GM19468 (cell line): Measurements from ENCODE around the gene ACER1.

Experiments used
- ATAC-seq: cut with Tn5 transposase; IDR thresholded peaks from one replicate; pipeline ENCODE4 v1.9.1; 2021; ENCODE audit warnings: mild to moderate bottlenecking, moderate library complexity, moderate number of reproducible peaks; ENCODE audit not compliant: unreplicated experiment; ENCODE audit errors: extremely low read depth

The ACER1 gene

DNA sequence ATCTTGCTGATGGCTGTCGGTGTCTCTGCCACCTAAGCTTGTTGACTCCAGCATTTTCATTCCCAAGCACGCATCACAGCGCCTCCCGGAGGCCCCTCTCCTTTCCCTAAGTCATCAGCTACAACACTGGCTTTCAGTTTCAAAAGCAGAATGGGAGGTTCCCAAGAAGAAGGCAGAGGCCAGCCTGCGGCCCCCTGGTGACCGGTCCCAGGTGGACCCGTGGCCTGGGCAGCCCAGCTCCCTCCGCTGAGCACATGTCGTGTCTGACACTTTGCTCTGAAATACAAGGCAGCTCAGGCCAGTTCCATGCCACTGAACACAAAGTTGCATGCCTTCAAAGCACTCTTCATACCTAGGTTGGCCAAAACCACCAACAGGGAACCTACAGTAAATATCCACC is 62.2 kb downstream of the ACER1 start:
- ATAC-seq = no peak

DNA sequence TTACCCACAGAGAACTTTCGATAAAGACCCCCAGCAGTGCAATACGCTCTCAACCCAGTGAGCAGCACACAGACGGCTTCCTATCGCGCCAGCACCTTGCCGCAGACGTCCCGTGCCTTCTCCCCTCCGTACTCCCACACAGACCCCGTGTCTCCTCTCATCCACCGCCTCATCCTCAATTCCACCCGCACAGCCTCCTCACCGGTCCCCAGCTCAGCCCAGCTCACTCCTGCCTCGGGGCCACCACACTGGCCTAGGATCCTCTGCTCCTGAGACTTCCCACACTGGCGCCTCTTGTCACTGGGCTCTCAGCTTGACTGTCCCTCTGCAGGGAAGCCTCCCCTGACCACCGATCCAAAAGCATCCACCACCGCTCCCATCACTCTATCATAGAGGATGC is 62.6 kb downstream of the ACER1 start:
- ATAC-seq = no peak

DNA sequence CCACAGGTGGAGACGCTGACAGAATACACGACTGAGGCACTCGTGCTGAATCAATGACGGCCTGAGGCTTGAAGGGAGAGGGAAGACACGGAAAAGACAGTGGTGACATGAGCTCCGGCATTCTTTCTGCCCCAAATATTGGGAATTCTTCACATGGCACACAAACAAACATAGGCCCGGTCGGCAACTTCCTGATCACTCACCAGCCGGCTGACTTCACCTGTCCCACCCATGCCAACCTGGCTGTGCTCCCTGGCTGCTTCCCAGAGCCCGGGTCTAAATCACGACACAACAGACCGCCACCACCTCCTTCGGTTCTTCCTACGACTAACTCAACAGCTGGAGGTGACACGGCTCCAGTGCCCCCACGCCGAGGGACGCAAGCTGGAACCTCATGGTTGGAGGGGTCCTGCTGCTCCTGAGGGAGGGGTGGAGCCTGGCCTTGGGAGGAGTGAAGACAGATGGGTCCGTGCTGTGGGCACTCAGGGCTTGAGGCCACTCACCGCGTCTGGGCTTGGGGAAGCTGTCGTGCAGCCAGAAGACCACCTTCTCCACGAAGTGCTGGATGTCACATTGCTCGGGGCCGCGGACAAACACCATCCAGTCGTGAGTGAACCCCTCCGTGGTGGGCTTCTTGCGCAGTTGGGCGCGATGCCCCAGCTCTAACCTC is 63.2 kb downstream of the ACER1 start:
- ATAC-seq = no peak

DNA sequence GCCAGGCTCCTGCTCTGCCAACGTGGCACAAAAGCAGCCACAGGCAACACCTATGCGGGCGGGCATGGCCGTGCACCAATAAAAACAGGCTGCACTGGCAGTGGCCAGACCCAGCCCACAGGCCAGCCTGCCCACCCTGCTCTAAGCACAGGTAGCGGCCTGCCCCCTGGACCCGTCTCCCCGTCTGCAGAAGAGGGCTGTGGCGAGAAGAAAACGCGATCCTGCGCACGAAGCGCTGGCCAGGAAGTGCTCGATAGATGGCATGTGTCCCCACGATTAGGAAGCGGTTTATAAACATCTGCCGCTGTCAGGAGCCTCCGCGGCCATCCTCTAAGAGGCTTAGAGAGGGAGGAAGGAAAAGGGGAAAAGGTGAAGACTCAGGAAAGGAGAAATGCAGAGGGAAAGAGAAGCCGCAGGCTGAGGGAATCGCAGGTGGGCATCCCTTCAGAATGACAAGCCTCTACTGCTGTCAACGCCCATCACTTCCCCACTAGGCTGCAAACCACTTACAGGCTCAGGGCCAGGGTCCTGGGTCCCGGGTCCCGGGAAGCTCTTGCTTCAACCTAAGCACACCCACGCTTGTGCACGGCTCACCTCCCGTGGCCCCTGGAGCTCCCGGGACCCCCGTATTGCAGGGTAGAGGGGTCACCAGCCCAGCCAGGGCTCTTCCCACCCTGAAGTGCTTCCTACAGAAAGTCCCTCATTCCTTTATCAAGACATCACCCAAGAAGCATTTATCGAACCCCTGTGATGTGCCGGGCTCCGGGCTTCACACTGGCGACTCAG is 64.1 kb downstream of the ACER1 start:
- ATAC-seq = no peak

DNA sequence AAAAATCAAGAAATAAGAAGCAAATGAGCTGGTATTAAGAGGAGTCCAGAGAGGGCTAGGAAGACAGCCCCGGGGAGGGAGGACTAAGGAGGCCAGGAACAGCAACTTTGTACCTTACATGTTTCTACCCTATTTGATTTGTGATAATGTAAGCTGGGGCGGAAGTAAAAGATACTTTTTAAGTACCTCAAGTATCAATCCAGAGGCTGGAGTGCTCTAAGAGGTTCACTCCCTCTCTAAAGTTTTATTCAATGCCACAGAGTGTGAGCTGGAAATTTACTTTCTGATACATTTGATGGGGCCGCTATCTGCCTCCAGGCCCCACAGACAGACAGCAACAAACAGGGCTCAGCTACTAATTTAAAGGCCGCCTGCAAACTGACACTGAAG is 65.0 kb downstream of the ACER1 start:
- ATAC-seq = no peak

DNA sequence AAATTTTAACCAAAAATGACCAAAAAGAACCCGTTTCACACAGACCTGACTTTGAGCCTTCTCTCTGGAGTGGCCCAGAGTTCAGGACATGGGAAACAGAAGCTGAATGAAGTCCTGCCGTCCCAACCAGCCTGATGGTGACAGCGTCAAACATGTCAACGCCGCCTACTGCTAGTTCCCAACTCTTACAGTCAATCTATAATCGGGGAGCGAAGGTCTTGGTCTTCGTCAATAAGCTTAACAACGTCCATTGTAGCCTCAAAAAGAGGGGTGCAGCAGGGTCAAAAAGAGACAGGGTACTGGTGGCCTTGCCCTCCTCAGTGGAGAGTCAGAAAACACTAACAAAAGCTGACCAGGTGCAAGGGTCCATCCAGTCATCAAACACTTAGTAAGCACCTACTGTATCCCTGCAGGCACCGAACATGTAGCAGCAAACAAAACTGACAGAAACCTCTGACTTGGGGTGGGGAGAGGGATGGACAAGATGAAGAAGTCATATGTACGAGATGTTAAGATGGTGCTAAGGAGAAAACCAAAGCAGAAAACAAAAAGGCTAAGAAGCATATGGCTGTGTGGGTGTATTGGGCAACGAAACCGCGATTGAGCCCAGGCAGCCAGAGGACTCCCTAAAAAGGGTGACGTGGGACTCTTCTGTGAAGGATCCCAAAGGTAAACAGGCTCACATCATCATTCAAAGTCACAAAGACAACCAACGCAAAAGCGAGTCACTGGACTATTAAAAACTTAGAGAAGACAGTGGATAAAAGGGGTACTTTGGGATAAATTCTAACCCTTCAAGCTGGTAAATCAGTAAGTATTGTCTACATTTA is 65.6 kb downstream of the ACER1 start:
- ATAC-seq = no peak

DNA sequence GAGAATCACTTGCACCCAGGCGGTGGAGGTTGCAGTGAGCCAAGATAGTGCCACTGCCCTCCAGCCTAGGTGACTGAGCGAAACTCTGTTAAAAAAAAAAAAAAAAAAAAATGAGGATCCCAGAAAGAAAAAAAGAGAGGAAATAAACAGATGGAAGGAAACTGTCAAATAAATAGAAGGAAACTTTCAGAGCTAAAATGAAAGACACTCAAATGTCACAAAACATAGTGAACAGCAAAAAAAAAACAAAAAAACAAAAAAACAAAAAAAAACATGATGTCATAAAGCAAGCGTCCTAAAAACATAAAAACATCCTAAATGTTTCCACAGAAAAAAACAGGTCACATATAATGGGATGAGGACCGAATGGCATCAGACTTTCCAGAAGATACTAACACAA is 68.6 kb downstream of the ACER1 start:
- no peak for ATAC-seq

DNA sequence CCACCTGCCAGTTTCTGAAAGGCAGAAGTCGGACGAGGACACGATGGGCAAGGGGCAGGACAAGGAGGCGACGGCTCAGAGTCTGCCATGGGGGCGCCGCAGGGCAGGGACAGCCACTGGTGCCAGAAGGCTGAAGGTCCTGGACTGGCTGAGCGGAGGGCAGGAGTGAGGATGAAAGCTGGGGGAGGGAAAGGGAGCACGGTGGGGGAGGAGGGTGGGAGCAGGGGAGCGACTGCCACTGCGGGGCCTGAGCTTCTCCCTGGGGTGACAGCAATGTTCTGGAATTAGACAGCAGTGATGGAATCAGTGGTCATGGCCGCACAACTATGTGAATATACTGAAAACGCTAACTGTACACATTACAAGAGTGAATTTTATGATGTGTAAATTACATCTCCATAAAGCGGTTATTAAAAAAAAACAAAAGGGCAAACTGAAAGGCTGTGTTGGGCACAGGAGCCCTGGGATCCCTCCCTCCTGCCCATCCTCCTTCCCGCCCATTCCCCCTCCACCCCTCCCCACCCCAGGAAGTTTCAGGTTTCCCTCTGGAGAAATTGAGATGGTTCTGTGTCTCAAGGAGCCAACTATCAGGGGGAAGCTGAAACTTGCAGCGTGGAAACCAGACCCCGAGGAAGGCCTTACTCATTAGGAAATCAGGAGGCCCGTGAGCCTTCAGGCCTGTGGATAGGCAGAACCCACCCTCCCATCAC is 69.5 kb downstream of the ACER1 start:
- ATAC-seq = no peak

DNA sequence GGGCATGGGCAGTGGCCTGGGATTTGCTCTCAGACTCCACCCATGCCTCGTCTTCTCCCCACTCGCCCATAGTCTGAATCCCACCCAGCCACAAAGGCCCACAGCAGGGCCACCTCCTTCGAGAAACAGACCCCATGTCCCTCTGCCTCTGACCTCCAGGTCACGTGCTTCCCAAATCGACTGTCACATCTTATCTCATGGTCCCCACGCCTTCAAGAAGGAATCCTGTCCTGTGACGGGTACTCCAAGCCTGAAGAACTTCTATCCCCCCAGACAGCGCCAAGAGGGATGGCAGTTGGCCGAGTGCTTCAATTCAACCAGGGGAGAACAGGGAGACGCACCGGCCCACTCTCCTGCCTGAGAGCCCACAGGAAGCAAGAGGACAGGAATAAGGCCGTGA is 70.1 kb downstream of the ACER1 start:
- no peak for ATAC-seq

DNA sequence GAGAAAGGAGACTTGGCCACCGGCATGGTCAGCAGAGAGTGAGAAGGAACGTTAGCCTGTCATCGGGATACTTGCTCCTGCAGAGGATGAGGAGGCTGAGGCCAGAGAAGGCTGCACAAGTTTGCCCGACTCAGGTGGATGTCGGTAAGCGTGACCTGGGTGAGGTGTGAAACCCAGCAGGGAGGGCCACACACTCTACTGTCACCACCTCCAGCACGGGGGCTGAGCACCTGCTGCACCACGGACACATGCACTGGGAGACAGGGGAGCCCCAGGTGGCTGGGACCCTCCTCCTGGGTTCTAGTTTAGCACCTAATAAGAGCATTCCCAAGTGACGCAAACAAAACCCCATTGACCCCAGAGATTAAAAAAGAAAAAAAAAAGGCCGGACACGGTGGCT is 70.9 kb downstream of the ACER1 start:
- ATAC-seq = no peak

DNA sequence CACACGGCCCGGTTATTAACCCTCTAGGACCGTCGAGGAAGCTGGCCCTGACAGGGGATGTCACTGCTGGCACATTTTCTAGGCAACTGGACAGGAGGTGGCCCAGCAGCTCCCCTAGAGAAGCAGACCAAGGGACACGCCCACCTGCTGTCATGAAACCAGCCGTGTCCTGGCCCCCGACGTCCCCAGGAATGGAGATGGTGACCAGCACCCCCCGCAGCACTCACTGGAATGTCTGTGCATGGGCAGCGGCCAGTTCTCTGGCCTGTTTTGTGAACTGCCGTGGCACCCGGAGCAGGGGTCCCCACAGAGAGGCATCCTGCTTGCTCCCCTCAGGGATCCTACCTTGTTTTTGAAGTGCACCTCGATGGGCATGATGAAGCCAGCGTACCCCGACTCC is 71.5 kb downstream of the ACER1 start:
- ATAC-seq = no peak

DNA sequence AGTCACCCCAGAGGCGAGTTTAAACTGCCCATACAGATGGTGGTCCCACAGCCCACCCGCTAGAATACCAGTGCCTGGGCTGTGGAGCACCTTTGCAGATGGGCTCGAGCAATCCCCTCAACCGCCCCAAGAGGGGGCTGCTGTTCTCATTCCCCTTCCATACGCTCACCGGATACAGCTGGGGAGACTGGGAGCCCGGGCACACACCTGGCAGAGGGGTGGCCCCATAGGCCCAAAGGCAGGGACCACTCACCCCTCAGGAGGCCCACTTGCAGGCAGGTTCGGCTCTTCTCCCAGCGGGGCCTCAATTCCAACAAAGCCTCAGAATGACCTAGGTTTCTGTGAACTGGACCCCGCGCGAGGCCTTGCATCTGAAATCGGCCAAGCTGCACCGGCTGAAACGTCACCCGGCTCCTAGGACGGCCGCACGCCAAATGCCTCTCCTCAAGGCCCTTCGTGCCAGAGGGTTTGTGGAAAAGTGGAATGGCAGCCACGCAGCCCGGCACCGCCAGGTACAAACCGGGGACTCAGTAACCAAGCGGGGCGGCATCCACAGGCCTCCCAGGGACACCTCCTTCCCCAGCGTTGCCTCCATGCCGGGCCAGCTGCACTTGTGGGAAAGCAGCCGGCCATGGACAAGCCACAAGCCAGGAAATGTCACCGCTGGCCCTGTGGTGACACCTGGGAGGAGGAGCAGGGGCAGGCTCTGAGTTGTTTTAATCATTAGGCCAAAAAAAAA is 72.3 kb downstream of the ACER1 start:
- no peak for ATAC-seq

DNA sequence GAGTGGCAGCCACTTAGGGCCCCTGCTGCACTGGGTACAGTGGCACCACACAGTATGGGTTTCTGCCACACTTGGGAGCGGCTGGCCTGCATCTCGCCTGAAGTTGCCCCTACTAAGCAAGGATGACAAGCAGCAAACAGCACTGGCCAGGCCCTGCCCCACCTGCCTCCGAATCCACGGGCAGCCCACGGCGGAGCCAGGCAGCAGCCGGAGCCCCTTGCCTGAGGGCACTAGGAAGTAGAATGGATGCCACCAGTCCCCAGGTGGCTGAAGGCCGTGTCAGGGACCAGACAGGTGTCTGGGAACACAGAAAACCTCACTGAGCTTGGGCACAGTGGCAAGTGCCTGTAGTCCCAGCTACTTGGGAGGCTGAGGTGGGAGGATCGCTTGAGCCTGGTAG is 73.0 kb downstream of the ACER1 start:
- ATAC-seq = no peak

DNA sequence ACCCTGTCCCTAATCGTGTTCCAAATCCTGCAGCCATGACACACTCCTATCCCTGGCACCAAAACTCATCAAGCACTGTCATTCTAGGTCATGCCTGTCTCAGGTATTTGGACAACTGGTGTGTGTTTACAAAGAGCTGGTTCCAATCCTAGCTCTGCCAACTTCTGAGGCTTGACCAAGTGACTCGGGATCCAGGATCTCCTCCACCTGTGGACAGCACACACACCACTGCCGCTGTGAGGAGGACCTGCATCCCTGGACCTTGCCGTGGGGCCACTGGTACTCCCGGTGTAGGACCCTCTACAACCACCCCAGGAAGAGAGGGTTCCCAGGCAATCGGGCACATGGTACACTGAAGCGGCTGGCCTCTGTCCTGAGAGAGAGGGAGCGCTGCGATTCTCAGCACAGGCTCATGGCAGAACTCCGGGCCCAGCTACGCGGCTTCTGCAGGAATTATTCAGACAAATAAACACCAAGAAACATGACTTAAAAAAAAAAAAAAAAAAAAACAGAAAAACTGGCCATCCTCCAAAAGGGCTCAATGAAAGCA is 74.0 kb downstream of the ACER1 start:
- no peak for ATAC-seq

DNA sequence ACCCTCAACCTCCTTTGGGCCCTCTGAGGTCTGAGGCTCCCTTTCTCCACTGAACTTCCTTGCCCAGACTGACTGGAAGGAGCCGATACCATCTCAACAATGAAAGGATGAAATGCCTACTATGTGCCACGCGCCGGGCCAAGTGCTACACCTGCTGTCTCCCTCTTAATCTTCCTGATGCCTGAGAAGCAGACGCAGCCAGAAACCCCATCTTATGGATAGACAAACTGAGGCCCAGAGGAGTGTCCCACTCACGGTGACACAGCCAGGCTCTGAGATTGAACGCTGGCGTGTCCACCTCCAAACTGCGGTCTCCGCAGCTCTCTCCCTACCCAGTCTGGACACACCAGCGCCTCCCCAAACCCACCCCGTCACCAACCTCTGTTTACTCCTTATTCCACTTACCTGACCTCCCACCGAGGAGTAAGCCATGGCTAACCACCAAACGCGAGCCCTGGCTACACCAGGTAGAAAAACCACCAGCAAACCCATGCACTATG is 74.5 kb downstream of the ACER1 start:
- no peak for ATAC-seq
